Measurements from ENCODE around the gene UPK1A.
"Not testable (repeated sequence)": the region's sequence is repeated elsewhere in the genome, so short reads cannot be mapped to it uniquely, and the experiment has no call there.

Gene UPK1A

GRCh38 chr19:35722897-35723296 lies 56.6 kb downstream of the UPK1A start:
- TF ChIP-seq TARDBP (IDR thresholded peaks at IDR 0.05) (no peak), SP1 (IDR thresholded peaks at IDR 0.05) (no peak), LEF1 (IDR thresholded peaks at IDR 0.05; ENCODE audit: borderline replicate concordance) (no peak), ELF4 (IDR thresholded peaks at IDR 0.05) (no peak), ARNT (IDR thresholded peaks at IDR 0.05) (no peak), CTBP1 (IDR thresholded peaks at IDR 0.05; ENCODE audit: borderline replicate concordance) (no peak), FOXA1 (IDR thresholded peaks at IDR 0.05) (no peak), NFRKB (IDR thresholded peaks at IDR 0.05) (no peak), L3MBTL2 (conservative IDR thresholded peaks at IDR 0.05) (no peak), ZNF384 (IDR thresholded peaks at IDR 0.05) (no peak), SUZ12 (IDR thresholded peaks at IDR 0.05) (no peak), HDGF (IDR thresholded peaks at IDR 0.05; ENCODE audit: borderline replicate concordance) (no peak), PKNOX1 (IDR thresholded peaks at IDR 0.05) (no peak), FOXK2 (IDR thresholded peaks at IDR 0.05) (no peak), BHLHE40 (IDR thresholded peaks at IDR 0.05; ENCODE audit: borderline replicate concordance) (no peak), FOXM1 (IDR thresholded peaks at IDR 0.05; ENCODE audit: borderline replicate concordance) (no peak)
- ChIA-PET CTCF (no interaction called here), POLR2A (interaction anchor here (0.9 kb wide), 2 partner anchors 18 to 79 kb away, joined by 3 to 6 read pairs; no protein-coding TSS in a partner anchor)
- no peak for DNase-seq (ENCODE audit: extremely low spot score)

- DNase-seq (ENCODE audit: extremely low spot score), result no peak
- ChIA-PET CTCF (no interaction called here), POLR2A (interaction anchor here (0.9 to 1.1 kb wide), 3 partner anchors 10 to 80 kb away, joined by 3 to 6 read pairs (median 3); no protein-coding TSS in a partner anchor)
- TF ChIP-seq HDGF (IDR thresholded peaks at IDR 0.05; ENCODE audit: borderline replicate concordance) (no peak), PKNOX1 (IDR thresholded peaks at IDR 0.05) (no peak), BHLHE40 (IDR thresholded peaks at IDR 0.05; ENCODE audit: borderline replicate concordance) (no peak), L3MBTL2 (conservative IDR thresholded peaks at IDR 0.05) (no peak), FOXK2 (IDR thresholded peaks at IDR 0.05) (no peak), FOXA1 (IDR thresholded peaks at IDR 0.05) (no peak), SUZ12 (IDR thresholded peaks at IDR 0.05) (no peak), CTBP1 (IDR thresholded peaks at IDR 0.05; ENCODE audit: borderline replicate concordance) (no peak), TARDBP (IDR thresholded peaks at IDR 0.05) (no peak), ARNT (IDR thresholded peaks at IDR 0.05) (no peak), NFRKB (IDR thresholded peaks at IDR 0.05) (no peak), FOXM1 (IDR thresholded peaks at IDR 0.05; ENCODE audit: borderline replicate concordance) (no peak), ELF4 (IDR thresholded peaks at IDR 0.05) (no peak), SP1 (IDR thresholded peaks at IDR 0.05) (no peak)
Observed at GRCh38 chr19:35723671-35724070, 57.4 kb downstream of the UPK1A start.

- CTCF ChIA-PET; DNase-seq (ENCODE audit: extremely low spot score): not testable (repeated sequence)
- POLR2A ChIA-PET, result interaction anchor here (1.1 kb wide), 1 partner anchor 9 kb away, joined by 3 read pairs; no protein-coding TSS in a partner anchor
Observed at GRCh38 chr19:35724132-35724531, 57.8 kb downstream of the UPK1A start.

GRCh38 chr19:35724560-35724959 lies 58.2 kb downstream of the UPK1A start:
- ChIA-PET CTCF (no interaction called here), POLR2A (no interaction called here)
- DNase-seq (ENCODE audit: extremely low spot score), result no peak
- TF ChIP-seq ELF4 (IDR thresholded peaks at IDR 0.05) (no peak), PKNOX1 (IDR thresholded peaks at IDR 0.05) (no peak), ARNT (IDR thresholded peaks at IDR 0.05) (no peak), SP1 (IDR thresholded peaks at IDR 0.05) (no peak), LEF1 (IDR thresholded peaks at IDR 0.05; ENCODE audit: borderline replicate concordance) (no peak), FOXA1 (IDR thresholded peaks at IDR 0.05) (no peak), FOXM1 (IDR thresholded peaks at IDR 0.05; ENCODE audit: borderline replicate concordance) (no peak), SUZ12 (IDR thresholded peaks at IDR 0.05) (no peak)

- TF ChIP-seq SP1 (IDR thresholded peaks at IDR 0.05), result no peak
- no peak for TF ChIP-seq BHLHE40 (IDR thresholded peaks at IDR 0.05; ENCODE audit: borderline replicate concordance)
- TF ChIP-seq ELF4 (IDR thresholded peaks at IDR 0.05), result no peak
- TF ChIP-seq FOXA1 (IDR thresholded peaks at IDR 0.05), result no peak
- TF ChIP-seq PKNOX1 (IDR thresholded peaks at IDR 0.05), result no peak
- no peak for TF ChIP-seq TARDBP (IDR thresholded peaks at IDR 0.05)
- TF ChIP-seq FOXK2 (IDR thresholded peaks at IDR 0.05), result no peak
- no peak for TF ChIP-seq ARNT (IDR thresholded peaks at IDR 0.05)
- TF ChIP-seq CTBP1 (IDR thresholded peaks at IDR 0.05; ENCODE audit: borderline replicate concordance), result no peak
- TF ChIP-seq LEF1 (IDR thresholded peaks at IDR 0.05; ENCODE audit: borderline replicate concordance), result no peak
- TF ChIP-seq HDGF (IDR thresholded peaks at IDR 0.05; ENCODE audit: borderline replicate concordance), result no peak
- TF ChIP-seq ZNF384 (IDR thresholded peaks at IDR 0.05), result no peak
- TF ChIP-seq SUZ12 (IDR thresholded peaks at IDR 0.05), result no peak
- ChIA-PET CTCF (no interaction called here), POLR2A (interaction anchor here (1.2 kb wide), 1 partner anchor 23 kb away, joined by 3 read pairs; the partner anchor contains the start of gene LIN37)
- DNase-seq (ENCODE audit: extremely low spot score), result no peak
Observed at GRCh38 chr19:35725216-35725861, 59.0 kb downstream of the UPK1A start.
